ENCODE measurements around the gene CA10. TPM values are rescaled to one million over a fixed set of nuclear protein-coding genes. Genes with fewer than 3 reads are reported as not detected.

Gene CA10
- total RNA-seq, 1 experiment from 2014 or later = not detected

DNA sequence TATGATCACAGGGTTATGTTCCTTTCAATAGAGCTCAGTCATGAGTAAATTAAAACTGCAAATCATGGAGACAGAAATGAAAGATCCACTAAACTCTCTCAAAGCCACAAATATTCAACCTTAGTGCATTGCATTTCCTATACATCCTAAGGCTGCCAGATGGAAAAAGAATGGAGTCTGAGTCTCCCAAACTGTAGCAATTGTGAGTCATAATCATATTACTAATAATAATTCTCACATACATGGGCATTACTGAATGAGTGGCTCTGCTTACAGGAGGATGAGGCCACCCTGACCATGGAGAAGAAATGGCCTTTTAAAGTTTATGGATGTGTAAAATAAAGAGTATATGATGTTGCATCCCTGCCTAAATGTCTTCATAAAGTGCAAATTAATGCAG, 3.2 kb downstream of the CA10 start:
- no peak for DNase-seq
- CTCF ChIA-PET = interaction anchor here (1.8 kb wide), 1 partner anchor 10 kb away, joined by 4 read pairs; no protein-coding TSS in a partner anchor
- TF ChIP-seq, protein P1, sequence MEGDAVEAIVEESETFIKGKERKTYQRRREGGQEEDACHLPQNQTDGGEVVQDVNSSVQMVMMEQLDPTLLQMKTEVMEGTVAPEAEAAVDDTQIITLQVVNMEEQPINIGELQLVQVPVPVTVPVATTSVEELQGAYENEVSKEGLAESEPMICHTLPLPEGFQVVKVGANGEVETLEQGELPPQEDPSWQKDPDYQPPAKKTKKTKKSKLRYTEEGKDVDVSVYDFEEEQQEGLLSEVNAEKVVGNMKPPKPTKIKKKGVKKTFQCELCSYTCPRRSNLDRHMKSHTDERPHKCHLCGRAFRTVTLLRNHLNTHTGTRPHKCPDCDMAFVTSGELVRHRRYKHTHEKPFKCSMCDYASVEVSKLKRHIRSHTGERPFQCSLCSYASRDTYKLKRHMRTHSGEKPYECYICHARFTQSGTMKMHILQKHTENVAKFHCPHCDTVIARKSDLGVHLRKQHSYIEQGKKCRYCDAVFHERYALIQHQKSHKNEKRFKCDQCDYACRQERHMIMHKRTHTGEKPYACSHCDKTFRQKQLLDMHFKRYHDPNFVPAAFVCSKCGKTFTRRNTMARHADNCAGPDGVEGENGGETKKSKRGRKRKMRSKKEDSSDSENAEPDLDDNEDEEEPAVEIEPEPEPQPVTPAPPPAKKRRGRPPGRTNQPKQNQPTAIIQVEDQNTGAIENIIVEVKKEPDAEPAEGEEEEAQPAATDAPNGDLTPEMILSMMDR (IDR thresholded peaks at IDR 0.05; ENCODE audit: unreplicated experiment) = no peak
- intact Hi-C loops (cut with micrococcal nuclease; ENCODE audit: unreplicated experiment) = no loop called here
- BruUV-seq (replicated peaks) = no TSS peak
- H3K27me3 Mint-ChIP-seq (ENCODE audit: unreplicated experiment) = peaks cover 10% of the 10 kb centered on the region
- H3K36me3 Mint-ChIP-seq (ENCODE audit: insufficient read depth, unreplicated experiment) = no peaks in the 10 kb centered on the region
- H3K27ac Mint-ChIP-seq (ENCODE audit: unreplicated experiment) = no peak overlapping the region
- peaks cover 2% of the 10 kb centered on the region for H3K4me1 Mint-ChIP-seq (ENCODE audit: low read depth, unreplicated experiment)
- H3K9me3 Mint-ChIP-seq (ENCODE audit: low read depth, unreplicated experiment) = peaks cover 7% of the 10 kb centered on the region
- H3K4me3 Mint-ChIP-seq (ENCODE audit: low read depth, unreplicated experiment) = no peak overlapping the region

DNA sequence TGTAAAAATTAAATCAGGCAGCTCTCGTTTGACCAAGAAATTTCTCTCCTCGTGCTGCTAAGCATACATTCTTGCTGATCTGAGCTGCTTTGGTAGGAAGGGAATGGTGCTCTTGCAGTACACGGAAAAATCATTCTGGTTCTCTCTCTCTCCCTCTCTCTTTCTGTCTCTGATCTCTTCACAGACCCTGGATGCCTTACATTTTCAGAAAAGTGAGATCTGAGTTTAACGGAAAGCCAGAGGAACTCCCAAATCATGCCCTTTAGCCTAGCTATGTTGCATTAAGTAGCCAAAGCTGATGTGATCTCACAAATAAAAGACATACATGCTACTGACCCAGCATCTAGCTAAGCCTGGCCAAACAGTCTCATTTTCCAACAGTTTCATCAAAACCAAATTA, 4.0 kb downstream of the CA10 start:
- Mint-ChIP-seq H3K9me3 (ENCODE audit: low read depth, unreplicated experiment) (peaks cover 3% of the 10 kb centered on the region), H3K36me3 (ENCODE audit: insufficient read depth, unreplicated experiment) (no peaks in the 10 kb centered on the region), H3K27ac (ENCODE audit: unreplicated experiment) (no peak overlapping the region), H3K27me3 (ENCODE audit: unreplicated experiment) (peaks cover 2% of the 10 kb centered on the region), H3K4me1 (ENCODE audit: low read depth, unreplicated experiment) (peaks cover 11% of the 10 kb centered on the region), H3K4me3 (ENCODE audit: low read depth, unreplicated experiment) (no peak overlapping the region)
- no peak for DNase-seq
- CTCF ChIA-PET = interaction anchor here (1.8 kb wide), 1 partner anchor 9 kb away, joined by 4 read pairs; no protein-coding TSS in a partner anchor
- TF ChIP-seq, protein P1 (IDR thresholded peaks at IDR 0.05; ENCODE audit: unreplicated experiment) = no peak
- BruUV-seq (replicated peaks) = no TSS peak
- intact Hi-C loops (cut with micrococcal nuclease; ENCODE audit: unreplicated experiment) = no loop called here

GRCh38 chr17:52150935-52151334, 7.6 kb downstream of the CA10 start:
- H3K36me3 Mint-ChIP-seq (ENCODE audit: insufficient read depth, unreplicated experiment) = peaks cover 7% of the 10 kb centered on the region

DNA sequence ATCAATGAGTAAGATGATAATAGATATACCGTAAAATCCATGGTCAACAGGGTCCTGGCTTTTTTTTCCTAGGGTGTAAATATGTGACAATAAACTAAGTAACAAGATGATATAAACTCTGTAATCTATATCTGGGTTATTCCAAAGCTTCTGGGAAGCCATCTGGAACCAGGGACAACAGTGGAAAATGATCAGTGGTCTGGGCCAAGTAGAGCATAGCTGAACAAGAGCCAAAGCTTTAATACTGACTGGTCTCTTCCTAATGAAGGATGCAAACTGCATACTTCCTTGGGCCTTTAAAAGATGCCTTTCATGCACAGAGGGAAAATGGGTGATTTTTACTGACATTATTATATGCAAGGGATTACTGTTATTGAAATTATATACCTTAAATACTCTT, 8.9 kb downstream of the CA10 start:
- peaks cover 7% of the 10 kb centered on the region for H3K36me3 Mint-ChIP-seq (ENCODE audit: insufficient read depth, unreplicated experiment)
- DNase-seq = no peak
- intact Hi-C loops (cut with micrococcal nuclease; ENCODE audit: unreplicated experiment) = loop anchor here (2.0 kb wide), 1 partner anchor 157 kb away; no protein-coding TSS in a partner anchor
- TF ChIP-seq, protein P1 (IDR thresholded peaks at IDR 0.05; ENCODE audit: unreplicated experiment) = no peak
- no TSS peak for BruUV-seq (replicated peaks)
- peak overlapping the region; percentile 84 for H3K27ac Mint-ChIP-seq (ENCODE audit: unreplicated experiment)
- peaks cover 3% of the 10 kb centered on the region for H3K9me3 Mint-ChIP-seq (ENCODE audit: low read depth, unreplicated experiment)
- no peak overlapping the region for H3K4me3 Mint-ChIP-seq (ENCODE audit: low read depth, unreplicated experiment)
- CTCF ChIA-PET = interaction anchor here (0.6 to 1.2 kb wide), 2 partner anchors 37 to 385 kb away, joined by 3 to 4 read pairs; no protein-coding TSS in a partner anchor
- H3K27me3 Mint-ChIP-seq (ENCODE audit: unreplicated experiment) = no peaks in the 10 kb centered on the region
- peaks cover 51% of the 10 kb centered on the region for H3K4me1 Mint-ChIP-seq (ENCODE audit: low read depth, unreplicated experiment)

More at GRCh38 chr17:52150935-52151334, 7.6 kb downstream of the CA10 start:
- no peak overlapping the region for H3K4me3 Mint-ChIP-seq (ENCODE audit: low read depth, unreplicated experiment)
- no peak for DNase-seq
- no TSS peak for BruUV-seq (replicated peaks)
- H3K4me1 Mint-ChIP-seq (ENCODE audit: low read depth, unreplicated experiment) = peaks cover 39% of the 10 kb centered on the region
- CTCF ChIA-PET = no interaction called here
- H3K9me3 Mint-ChIP-seq (ENCODE audit: low read depth, unreplicated experiment) = peaks cover 3% of the 10 kb centered on the region
- intact Hi-C loops (cut with micrococcal nuclease; ENCODE audit: unreplicated experiment) = no loop called here
- TF ChIP-seq, protein P1 (IDR thresholded peaks at IDR 0.05; ENCODE audit: unreplicated experiment) = no peak
- no peaks in the 10 kb centered on the region for H3K27me3 Mint-ChIP-seq (ENCODE audit: unreplicated experiment)
- H3K27ac Mint-ChIP-seq (ENCODE audit: unreplicated experiment) = no peak overlapping the region

All from Calu3 (cell line).